Measurements from ENCODE around the gene CDX1.

GRCh38 chr5:150186897-150187296 is 20.3 kb downstream of the CDX1 start:
- no peak for TF ChIP-seq POLR2AphosphoS5 (IDR thresholded peaks at IDR 0.05; ENCODE audit: low read depth)
- no peak for TF ChIP-seq CTCF (IDR thresholded peaks at IDR 0.05; ENCODE audit: insufficient read depth, low read length)

Measured in HL-60 (cell line).